ENCODE measurements around the gene CIAO1.

CIAO1 gene

GRCh38 chr2:96274355-96275056 is 8.5 kb downstream of the CIAO1 start:
- no peak for TF ChIP-seq USF1 (IDR thresholded peaks at IDR 0.05)

DNA sequence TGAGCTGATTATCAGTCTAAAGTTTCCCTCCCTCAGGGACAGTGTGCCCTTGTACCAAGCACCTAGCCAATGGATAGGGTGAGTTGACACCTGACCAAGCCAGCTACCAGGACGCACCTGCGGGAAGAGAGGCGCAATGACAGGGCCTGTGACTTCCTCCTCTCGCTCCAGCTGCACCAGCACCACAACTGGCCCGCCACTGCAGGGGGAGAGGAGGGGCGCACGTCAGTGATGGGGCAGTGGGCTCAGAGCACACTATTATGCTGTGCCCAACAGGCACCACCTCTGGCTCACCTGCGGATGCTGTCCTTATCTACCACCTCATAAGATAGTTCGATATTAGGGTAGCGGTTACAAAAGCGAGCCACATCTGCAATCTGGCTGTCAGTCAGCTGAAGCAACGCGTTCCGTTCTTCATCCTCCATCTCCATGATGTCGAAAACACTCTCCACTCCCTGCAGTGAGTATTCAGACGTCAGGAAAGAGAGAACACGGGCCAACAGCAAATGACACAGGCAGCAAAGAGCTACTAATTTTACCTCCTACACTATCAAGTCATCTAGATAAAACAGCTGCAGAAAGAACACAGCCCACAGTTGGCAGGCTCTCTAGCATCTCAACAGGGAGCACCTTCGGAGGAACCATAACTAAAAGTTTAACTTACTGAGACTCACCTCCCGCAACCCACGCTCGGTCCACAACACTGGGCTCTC is 10.9 kb downstream of the CIAO1 start:
- no peak for TF ChIP-seq ZBTB7A (IDR thresholded peaks at IDR 0.05; ENCODE audit: low read depth)
- TF ChIP-seq TCF12 (IDR thresholded peaks at IDR 0.05; ENCODE audit: low read depth), result no peak
- no peak for TF ChIP-seq USF1 (IDR thresholded peaks at IDR 0.05)
- no peak for TF ChIP-seq TEAD4 (IDR thresholded peaks at IDR 0.05)
- TF ChIP-seq MAX (IDR thresholded peaks at IDR 0.05), result no peak
- no peak for TF ChIP-seq CEBPB (IDR thresholded peaks at IDR 0.05)
- no peak for TF ChIP-seq RAD21 (IDR thresholded peaks at IDR 0.05; ENCODE audit: low read depth)
- no peak for TF ChIP-seq NFIC (IDR thresholded peaks at IDR 0.05)
- TF ChIP-seq FOXM1 (IDR thresholded peaks at IDR 0.05; ENCODE audit: borderline replicate concordance, low read depth), result no peak
- no peak for TF ChIP-seq EGR1 (IDR thresholded peaks at IDR 0.05)

GRCh38 chr2:96287273-96287856 is 21.3 kb downstream of the CIAO1 start:
- TF ChIP-seq ZBTB7A (IDR thresholded peaks at IDR 0.05; ENCODE audit: low read depth) (no peak), TAF1 (IDR thresholded peaks at IDR 0.05; ENCODE audit: low read depth) (no peak), YY1 (IDR thresholded peaks at IDR 0.05; ENCODE audit: low read depth) (no peak), EP300 (IDR thresholded peaks at IDR 0.05; ENCODE audit: borderline replicate concordance) (no peak), RAD21 (IDR thresholded peaks at IDR 0.05; ENCODE audit: low read depth) (no peak), NFIC (IDR thresholded peaks at IDR 0.05) (no peak), TEAD4 (IDR thresholded peaks at IDR 0.05) (no peak), USF1 (IDR thresholded peaks at IDR 0.05) (no peak), TCF12 (IDR thresholded peaks at IDR 0.05; ENCODE audit: low read depth) (no peak), CEBPB (IDR thresholded peaks at IDR 0.05) (no peak)

GRCh38 chr2:96291751-96292150 is 25.7 kb downstream of the CIAO1 start:
- TF ChIP-seq RAD21 (IDR thresholded peaks at IDR 0.05; ENCODE audit: low read depth) (no peak), EGR1 (IDR thresholded peaks at IDR 0.05) (no peak), YY1 (IDR thresholded peaks at IDR 0.05; ENCODE audit: low read depth) (no peak), EP300 (IDR thresholded peaks at IDR 0.05; ENCODE audit: borderline replicate concordance) (no peak), TEAD4 (IDR thresholded peaks at IDR 0.05) (no peak), USF1 (IDR thresholded peaks at IDR 0.05) (no peak), CEBPB (IDR thresholded peaks at IDR 0.05) (no peak), CREB1 (IDR thresholded peaks at IDR 0.05; ENCODE audit: low read depth) (no peak), TCF12 (IDR thresholded peaks at IDR 0.05; ENCODE audit: low read depth) (no peak), TAF1 (IDR thresholded peaks at IDR 0.05; ENCODE audit: low read depth) (no peak), ZBTB7A (IDR thresholded peaks at IDR 0.05; ENCODE audit: low read depth) (no peak), REST (IDR thresholded peaks at IDR 0.05; ENCODE audit: low read depth) (no peak), NFIC (IDR thresholded peaks at IDR 0.05) (no peak), MAX (IDR thresholded peaks at IDR 0.05) (no peak), FOXM1 (IDR thresholded peaks at IDR 0.05; ENCODE audit: borderline replicate concordance, low read depth) (no peak)

DNA sequence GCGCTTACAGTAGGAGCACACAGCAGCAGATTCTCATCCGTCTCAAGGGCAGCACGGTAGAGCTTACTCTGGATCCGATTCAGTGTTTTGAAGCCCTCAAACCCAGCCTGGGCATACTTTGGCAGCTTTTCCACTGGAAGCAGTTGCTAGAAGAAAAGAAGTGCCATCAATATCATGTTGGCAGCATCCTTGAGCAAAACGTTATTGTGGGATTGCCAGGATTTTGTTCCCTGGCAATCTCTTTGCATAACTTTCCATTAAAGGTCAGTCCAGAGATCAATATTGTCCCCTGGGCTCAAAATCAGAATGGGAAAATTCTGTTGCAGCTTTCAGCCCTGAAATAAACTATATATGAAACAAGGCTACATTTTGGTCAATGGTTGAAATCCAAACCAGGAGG is 30.9 kb downstream of the CIAO1 start:
- TF ChIP-seq EP300 (IDR thresholded peaks at IDR 0.05; ENCODE audit: borderline replicate concordance), result no peak
- TF ChIP-seq RAD21 (IDR thresholded peaks at IDR 0.05; ENCODE audit: low read depth), result no peak
- TF ChIP-seq TEAD4 (IDR thresholded peaks at IDR 0.05), result no peak
- TF ChIP-seq CREB1 (IDR thresholded peaks at IDR 0.05; ENCODE audit: low read depth), result no peak
- no peak for TF ChIP-seq CEBPB (IDR thresholded peaks at IDR 0.05)
- TF ChIP-seq REST (IDR thresholded peaks at IDR 0.05; ENCODE audit: low read depth), result no peak
- TF ChIP-seq ZBTB7A (IDR thresholded peaks at IDR 0.05; ENCODE audit: low read depth), result no peak
- TF ChIP-seq EGR1 (IDR thresholded peaks at IDR 0.05), result no peak
- no peak for TF ChIP-seq MAX (IDR thresholded peaks at IDR 0.05)
- TF ChIP-seq TCF12 (IDR thresholded peaks at IDR 0.05; ENCODE audit: low read depth), result no peak
- TF ChIP-seq FOXM1 (IDR thresholded peaks at IDR 0.05; ENCODE audit: borderline replicate concordance, low read depth), result no peak
- no peak for TF ChIP-seq NFIC (IDR thresholded peaks at IDR 0.05)
- TF ChIP-seq USF1 (IDR thresholded peaks at IDR 0.05), result no peak
- no peak for TF ChIP-seq TAF1 (IDR thresholded peaks at IDR 0.05; ENCODE audit: low read depth)
- TF ChIP-seq YY1 (IDR thresholded peaks at IDR 0.05; ENCODE audit: low read depth), result no peak

All from Ishikawa (cell line).